Hematopoietic multipotent progenitor cell treated with erythropoietin and hydrocortisone succinate and interleukin-3 and kit ligand, for 15 days (in vitro differentiated cells): Measurements from ENCODE around the gene SEC61G.

ENCODE experiments used
- DNase-seq: peaks from one replicate; pipeline ENCODE4 v3.0.0-alpha.2; 2015; ENCODE audit warnings: low spot score

The SEC61G gene

GRCh38 chr7:54764861-54765260, 5.8 kb upstream of the SEC61G start:
- no peak for DNase-seq

GRCh38 chr7:54757711-54758110, 1.3 kb downstream of the SEC61G start:
- DNase-seq: no peak

GRCh38 chr7:54749200-54749599, 9.8 kb downstream of the SEC61G start:
- DNase-seq: no peak

GRCh38 chr7:54747234-54747633, 11.8 kb downstream of the SEC61G start:
- DNase-seq: no peak

GRCh38 chr7:54743580-54743979, 15.4 kb downstream of the SEC61G start:
- DNase-seq: no peak

- DNase-seq: no peak
Observed at GRCh38 chr7:54738737-54739136, 20.3 kb downstream of the SEC61G start.

GRCh38 chr7:54729107-54729506, 29.9 kb downstream of the SEC61G start:
- no peak for DNase-seq

GRCh38 chr7:54728411-54728810, 30.6 kb downstream of the SEC61G start:
- no peak for DNase-seq

- no peak for DNase-seq
Observed at GRCh38 chr7:54725255-54725654, 33.8 kb downstream of the SEC61G start.

GRCh38 chr7:54722502-54722901, 36.5 kb downstream of the SEC61G start:
- DNase-seq: no peak

- no peak for DNase-seq
Observed at GRCh38 chr7:54722026-54722425, 37.0 kb downstream of the SEC61G start.

GRCh38 chr7:54719974-54720373, 39.0 kb downstream of the SEC61G start:
- DNase-seq: no peak

GRCh38 chr7:54719425-54719824, 39.6 kb downstream of the SEC61G start:
- no peak for DNase-seq

- DNase-seq: no peak
Observed at GRCh38 chr7:54712820-54713219, 46.2 kb downstream of the SEC61G start.

GRCh38 chr7:54711900-54712595, 47.0 kb downstream of the SEC61G start:
- no peak for DNase-seq

- DNase-seq: no peak
Observed at GRCh38 chr7:54709283-54709682, 49.7 kb downstream of the SEC61G start.

- no peak for DNase-seq
Observed at GRCh38 chr7:54705436-54705835, 53.6 kb downstream of the SEC61G start.

GRCh38 chr7:54704851-54705250, 54.2 kb downstream of the SEC61G start:
- DNase-seq: no peak
